Inflammatory macrophage treated with lipopolysaccharide for 1 hour (primary cell): Measurements from ENCODE around the gene EEF1A2.

ENCODE experiments used
- DNase-seq, 2 donors: peaks; one replicate each; pipeline ENCODE4 v3.0.0-alpha.2; 2020 to 2022

EEF1A2 gene

DNA sequence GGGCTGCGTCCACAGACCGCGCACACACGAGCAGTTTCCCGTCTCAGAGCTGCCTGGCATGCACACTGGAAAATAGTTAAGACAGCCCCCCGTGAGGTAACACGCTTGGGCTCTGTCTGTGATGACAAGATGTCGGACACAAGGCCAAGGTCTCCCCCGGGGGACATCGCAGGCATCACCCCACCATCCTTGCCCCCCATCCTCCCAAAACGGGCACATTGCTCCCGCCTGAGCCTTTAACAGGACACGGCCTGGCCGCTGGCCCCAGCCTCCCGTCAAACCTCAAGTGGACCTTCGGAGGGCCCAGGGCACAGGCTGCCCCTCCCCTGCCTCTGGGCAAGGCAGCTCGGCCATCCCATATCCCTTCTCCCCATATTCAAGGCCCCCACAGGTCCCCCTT lies 32.0 kb downstream of the EEF1A2 start:
- DNase-seq, result no peak

DNA sequence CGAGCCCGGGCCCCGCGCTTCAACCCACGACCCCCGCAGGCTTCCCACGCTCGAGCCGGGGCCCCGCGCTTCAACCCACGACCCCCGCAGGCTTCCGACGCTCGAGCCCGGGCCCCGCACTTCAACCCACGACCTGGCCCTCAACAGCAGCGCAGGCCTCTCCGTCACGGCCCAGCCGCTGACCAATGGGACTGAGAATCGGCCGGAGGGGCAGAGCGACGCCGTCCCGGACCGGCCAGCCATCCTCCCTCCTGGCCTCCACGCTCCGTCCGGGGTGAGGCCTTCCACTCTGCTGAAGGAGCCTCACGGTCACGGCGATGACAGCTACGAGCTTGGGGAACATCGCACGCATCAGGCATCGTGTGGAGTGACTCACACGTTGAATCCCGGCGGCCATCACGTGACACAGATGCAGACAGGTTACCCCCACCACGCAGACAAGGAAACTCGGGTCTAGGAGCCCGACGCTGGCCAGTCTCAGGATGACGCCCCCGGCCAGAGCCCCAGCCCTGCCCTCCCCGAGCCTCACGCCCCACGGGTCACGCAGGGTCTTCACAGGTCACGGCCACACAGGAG lies 32.5 kb downstream of the EEF1A2 start:
- DNase-seq, result no peak

DNA sequence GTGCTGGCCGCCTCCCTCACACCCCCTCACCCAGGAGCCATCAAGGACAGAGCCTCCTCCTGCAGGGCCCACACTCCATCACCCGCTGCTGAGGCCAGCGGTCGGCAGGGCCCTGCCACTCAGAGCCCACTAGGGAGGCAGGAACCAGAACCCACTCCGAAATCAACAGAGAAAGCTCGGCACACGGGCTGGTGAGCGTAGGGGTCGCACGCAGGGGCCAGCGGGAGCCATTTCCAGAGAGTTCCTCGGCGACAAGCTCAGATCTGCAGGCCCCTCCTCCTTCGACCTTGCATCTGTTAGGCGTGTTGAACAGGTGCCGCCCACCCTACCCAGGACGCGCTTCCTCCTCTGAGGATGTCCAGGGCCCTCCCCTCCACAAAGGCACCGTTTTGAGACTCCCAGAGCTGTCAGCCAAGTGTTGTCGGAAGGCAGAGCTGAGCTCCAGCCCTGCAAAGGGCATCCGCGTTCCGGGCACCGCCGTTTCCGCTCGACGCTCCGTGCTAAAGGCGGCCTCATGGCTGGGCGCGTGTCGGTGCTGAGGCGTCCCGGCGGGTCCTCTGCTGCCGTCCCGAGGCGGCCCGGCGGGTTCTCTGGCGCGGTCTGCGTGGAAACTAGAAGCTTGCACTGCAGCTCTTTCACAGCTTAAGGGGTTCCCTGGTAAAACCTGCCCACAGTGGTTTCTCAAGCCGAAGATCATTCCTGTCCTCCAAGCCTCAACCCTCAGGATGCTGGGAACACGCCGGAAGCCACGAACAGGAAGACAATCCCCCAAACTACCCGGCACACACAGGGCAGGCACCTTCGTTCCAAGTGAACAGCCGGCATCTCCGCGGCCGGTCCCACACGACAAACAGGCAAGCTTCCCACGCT lies 33.3 kb downstream of the EEF1A2 start:
- DNase-seq, result no peak

DNA sequence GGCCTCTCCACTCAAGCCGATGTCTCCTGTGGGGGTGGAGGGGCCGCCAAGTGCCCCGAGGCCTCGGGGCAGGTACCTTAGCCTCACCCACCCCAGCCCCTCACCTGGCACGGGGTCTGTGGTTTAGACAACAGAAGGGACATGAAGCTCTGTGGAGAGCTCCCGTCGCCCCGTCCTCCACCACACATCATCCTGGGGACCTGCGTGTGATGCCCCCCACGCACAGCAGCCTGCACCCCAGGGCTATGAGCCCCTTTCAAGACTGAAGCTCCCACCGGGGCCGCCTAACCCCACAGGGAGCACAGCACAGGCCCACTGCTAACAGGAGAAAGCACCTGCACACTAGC lies 34.6 kb downstream of the EEF1A2 start:
- no peak for DNase-seq

DNA sequence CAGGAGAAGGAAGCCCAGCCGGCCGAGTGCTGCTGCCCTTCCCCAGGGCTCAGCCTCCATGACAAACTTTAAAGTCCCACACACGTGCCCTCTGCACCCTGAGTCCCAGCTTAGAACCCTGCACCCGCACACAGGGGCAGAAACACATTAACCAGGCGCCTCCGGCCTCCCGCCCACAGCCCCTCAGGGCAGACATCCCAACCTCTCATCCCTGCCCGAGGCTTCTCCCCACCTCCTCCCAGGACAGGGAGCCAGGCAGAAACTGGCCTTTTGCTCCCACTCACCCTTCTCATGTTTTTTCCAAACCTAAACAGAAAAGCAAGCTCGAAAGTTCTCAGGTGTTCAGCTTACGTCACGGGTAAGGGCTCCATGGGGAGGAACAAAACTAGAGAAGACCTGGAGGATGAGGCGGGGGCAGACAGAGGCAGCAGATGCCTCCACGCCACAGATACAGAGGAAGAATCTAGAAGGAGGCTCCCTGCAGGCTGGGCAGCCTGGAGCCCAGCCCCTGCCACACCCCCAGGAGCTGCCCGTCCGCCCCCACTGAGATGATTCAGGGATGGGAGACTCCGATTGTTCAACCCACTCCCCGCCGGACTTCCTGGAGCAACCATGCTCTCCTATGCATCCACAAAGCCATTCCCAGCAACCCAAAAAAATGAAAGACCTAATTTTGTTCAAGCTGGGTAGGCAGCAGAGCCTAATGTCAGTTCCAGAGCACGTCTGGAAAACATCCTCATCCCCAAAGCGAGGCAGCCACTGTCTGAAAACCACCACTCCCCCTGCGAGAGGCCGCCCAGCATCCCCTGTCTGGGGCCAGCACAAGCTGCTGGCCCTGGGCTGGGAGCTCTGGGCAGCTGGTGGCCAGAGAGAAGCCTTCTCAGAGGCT lies 35.2 kb downstream of the EEF1A2 start:
- no peak for DNase-seq

DNA sequence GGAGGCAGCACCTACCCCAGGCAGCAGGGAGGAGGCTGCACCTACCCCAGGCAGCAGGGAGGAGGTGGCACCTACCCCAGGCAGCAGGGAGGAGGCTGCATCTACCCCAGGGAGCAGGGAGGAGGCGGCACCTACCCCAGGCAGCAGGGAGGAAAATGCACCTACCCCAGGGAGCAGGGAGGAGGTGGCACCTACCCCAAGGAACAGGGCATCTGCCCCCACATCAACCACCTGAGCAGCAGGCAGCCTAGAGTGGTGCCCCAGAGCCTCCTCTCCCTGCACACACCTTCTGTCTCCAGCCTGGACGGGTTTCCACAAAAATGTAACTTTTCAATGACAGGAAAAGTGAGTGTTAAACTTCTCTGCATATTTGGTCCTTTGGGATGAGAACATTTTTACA lies 36.6 kb downstream of the EEF1A2 start:
- no peak for DNase-seq

DNA sequence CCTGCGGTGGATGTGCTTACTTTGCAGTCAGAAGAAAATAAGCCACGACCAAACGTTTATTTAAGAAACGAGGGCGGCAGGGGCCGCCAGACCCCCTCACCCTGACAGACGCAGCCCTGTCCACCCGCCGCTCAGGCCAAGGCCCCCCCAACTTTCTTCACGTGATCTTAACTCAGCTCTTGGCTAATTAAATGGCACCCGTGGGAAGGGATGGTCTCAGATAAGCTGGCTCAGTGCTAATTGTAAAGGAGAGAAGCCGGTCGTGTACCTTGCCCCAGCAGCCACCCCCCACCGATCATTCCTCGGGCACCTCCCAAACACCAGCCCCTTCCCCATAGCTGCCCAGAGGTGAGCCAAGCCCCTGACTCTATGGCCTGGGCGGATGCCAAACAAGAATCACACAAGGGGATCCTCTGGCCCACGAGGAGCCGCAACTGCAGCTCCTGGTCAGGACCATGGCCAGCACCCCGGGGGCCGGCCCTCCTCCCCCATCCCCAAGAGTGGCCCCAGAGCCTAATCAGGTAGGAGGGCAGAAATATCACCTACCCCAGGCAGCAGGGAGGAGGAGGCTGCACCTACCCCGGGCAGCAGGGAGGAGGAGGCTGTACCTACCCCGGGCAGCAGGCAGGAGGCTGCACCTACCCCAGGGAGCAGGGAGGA lies 37.6 kb downstream of the EEF1A2 start:
- no peak for DNase-seq

DNA sequence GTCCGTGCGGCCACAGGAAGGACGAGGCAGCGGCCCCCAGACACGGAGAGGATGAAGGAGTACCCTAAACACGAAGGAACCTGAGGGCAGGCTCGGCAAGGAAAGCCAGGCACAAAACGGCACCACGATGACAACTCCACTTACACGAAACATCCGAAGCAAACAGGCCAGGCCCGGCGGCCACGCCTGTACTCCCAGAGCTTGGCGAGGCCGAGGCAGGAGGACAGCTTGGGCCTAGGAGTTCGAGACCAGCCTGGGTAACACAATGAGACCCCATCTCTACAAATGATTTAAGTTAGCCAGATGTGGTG lies 39.9 kb downstream of the EEF1A2 start:
- no peak for DNase-seq

DNA sequence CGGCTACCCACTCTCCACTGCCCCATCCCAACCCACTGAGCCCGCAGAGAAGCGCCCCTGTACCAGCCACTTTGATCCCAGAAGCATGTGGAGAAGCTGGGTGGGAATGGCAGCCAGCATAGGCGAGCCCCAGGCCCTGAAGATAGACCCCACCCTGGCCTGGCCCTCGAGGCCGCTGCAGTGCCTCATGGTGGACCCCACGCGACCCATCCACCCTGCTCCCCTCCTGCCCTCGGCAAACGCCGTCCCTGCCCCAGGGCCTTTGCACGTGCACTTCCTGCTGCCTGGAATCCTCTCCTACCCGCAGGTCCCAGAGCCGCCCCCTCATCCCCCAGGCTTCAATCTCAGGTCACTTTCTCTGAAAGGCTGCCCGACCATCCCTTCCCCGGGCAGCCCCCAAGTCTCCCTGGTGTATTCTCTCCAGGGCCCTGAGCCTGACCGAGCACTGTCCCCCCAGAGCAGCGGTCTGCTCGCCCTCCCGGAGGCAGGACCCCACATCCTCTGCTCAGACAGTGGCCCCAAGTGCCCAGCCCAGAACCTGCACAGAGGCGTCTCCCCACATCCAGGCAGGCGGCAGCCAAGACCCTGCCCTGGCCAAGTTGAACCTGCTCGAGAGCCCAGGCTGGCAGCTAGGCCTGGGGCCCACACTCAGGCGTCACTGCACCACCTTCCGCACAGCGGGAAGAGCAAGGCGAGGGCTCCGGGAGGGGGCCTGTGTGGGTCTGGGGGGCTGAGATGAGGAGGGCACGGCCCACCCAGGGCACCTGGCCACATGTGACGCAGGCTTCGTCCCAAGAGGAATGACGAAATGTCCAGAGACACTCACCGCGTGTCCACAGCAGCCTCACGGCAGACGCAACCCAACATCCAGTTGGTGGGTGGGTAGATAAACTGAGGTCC lies 40.5 kb downstream of the EEF1A2 start:
- no peak for DNase-seq

DNA sequence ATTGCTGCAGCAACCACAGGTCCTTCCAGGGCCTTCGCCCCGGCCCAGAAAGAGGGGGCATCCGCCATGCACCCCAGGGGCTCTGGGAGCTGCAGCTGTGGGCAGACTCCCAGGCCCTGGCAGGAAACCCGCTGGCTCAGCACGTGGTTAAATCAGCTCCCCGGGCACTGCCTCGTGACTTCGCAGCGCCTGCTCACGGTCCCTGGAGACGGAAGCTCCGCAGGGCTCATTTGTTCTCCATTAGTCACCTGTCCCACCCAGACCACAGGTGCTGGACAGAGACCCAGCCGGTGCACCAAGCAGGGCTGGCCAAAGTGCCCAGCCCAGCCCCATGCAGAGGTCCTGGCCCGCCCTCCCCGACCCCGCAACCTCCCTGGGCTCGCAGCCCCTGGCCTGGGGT lies 41.1 kb downstream of the EEF1A2 start:
- DNase-seq, result no peak

DNA sequence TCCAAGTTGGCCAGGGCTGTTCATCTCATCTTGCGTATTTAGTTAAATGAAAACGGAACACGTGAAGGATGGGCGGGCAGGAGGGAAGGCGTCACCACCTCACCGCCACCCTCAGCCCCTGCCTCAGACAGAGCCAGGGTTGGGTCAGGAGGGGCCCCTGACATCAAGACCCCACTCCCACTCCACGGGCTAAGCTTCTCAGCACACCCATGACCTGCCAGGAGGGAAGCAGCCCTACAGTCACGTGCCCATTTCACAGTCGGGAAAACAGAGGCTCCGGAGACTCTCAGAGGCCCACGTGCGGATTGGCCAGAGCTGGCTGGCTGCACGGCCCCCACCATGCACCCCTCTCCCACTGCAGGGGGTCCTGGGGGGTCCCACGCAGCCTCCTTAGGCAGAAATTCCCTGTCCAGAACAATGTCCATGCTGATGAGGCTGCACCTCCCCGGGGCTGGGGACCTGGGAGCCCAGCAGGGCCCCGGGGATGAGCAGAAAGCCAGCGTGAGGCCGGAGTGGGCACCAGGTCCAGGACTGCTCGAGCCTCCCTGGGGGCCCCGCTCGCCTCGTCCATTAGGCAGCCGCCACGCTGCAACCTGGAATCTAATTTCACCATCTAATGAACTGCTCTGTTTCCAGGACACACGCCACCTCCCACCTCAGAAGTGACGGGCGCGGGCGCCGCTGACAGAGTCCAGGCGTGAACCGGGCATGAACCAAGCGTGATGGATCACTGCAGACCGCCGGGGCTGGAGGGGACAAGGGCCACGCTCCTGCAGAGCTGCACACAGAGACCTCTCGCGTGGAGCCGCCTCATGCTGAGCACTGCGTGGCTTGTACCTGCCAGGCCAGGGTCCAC lies 42.2 kb downstream of the EEF1A2 start:
- no peak for DNase-seq

DNA sequence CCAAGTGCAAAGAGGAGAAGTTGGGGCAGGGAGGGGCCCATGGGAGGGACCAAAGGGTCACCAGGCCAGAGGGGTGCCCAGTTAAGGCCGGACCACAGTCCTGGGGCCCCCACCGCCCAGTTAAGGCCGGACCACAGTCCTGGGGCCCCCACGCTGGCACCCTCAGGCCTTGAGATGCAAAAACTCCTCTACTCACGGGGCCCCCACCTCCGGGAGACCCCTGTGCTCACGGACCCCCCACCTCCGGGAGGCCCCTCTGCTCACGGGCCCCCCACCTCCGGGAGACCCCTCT lies 43.4 kb downstream of the EEF1A2 start:
- DNase-seq, result no peak

DNA sequence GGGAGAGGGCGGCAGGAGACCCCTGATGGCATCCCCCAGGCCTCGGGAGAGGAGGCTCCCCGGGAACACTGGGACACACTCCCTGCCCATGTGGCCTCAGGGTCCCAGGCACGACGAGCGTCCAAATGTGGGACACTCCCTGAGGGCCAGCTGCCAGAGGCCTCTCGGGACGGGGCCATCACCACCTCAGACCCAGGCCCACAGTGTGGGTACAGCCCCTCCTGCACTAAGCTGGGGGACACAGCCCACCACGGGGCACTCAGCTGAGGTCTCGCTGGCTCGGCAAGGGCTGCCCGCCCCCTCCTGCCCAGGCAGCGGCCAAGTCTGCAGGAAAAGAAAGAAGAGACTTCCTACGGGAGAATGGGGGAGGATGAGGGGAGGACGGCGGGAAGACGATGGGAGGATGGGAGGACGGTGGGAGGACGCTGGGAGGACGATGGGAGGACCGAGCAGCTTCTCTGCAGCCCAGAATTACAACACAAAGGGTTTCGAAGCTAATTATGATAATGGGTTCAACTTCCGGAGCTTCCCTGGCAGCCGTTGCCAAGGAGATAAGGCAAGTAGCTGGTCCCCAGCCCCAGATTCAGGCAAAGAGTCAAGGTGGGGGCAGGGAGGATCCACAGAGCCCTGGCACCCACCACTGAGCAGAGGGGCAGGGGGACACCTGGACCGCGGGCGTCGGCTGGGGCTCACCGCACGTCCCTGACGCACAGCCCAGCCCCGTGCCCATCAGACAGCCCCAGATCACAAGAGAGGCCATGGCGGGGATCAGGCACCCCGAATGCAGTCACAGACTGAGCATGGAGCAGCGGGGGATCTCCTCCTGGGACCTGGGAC lies 43.9 kb downstream of the EEF1A2 start:
- DNase-seq, result no peak

DNA sequence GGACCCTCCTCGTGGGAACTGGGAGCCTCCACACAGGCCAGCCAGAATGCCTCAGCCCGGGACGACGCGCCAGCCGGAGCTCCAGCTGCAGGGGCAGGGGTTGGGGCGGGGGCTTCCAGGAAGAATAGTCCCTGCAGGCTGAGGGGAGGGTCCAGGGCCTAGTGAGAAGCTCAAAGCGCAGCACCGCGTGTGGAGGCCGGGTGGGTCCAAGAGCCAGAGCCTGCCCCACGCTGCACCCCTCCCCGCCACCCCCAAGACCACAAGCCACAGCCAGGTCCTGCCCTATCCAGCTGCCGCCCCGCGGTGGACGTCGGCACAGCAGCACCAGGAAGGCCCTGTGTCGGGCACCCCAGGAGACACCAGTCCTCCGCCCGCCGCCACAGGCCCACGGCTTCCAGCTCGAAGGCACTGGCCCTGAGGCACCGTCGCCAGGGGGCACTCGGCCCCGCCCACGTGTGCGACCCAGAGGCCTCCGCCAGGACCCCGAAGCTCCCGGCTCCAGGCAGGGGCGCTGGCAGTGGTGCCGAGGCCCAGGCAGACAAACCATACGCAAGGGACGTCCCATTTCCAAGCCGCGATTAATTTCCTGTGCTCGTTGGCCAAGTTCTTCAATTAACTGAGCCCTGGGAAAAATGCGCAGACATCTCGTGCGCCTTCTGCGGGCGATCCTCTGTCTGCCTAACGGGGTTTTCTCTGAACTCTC lies 45.9 kb downstream of the EEF1A2 start:
- no peak for DNase-seq

DNA sequence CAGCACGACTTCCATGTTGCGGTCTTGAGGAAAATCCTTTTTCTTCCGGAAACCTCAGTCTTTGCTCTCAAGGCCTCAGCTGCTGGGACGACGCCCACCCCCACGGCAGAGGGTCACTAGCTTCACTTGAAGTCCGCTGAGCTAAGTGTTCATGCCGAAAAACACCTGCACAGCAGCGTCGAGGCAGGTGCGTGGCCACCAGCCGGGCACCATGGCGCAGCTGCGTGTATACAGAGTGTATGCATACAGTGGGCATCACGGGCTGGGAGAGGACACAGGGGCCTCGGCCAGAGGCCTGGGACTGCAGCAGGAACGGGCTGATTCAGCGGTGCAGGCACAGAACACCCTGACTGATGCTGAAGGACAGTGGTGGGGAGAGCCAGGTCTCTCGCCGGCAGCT lies 46.5 kb downstream of the EEF1A2 start:
- DNase-seq, result no peak

DNA sequence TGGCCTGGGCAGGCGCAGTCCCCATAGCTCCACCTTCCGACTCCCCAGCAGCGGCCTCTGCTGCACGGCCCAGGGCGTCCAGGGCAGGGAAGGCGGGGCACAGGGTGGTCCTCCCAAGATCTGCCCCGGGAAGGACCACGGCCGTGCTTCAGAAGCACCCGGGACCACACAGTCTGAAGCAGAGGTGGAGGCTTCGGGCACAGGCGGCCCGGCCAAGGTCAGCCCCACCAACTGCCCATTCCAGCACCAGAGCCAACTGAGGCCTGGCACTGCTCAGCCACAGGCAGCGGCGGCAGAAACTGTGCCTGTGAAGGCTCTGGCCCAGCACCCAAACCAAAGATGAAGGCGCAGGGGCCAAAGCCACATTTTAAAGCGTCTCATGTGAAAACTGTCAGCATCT lies 47.1 kb downstream of the EEF1A2 start:
- no peak for DNase-seq

DNA sequence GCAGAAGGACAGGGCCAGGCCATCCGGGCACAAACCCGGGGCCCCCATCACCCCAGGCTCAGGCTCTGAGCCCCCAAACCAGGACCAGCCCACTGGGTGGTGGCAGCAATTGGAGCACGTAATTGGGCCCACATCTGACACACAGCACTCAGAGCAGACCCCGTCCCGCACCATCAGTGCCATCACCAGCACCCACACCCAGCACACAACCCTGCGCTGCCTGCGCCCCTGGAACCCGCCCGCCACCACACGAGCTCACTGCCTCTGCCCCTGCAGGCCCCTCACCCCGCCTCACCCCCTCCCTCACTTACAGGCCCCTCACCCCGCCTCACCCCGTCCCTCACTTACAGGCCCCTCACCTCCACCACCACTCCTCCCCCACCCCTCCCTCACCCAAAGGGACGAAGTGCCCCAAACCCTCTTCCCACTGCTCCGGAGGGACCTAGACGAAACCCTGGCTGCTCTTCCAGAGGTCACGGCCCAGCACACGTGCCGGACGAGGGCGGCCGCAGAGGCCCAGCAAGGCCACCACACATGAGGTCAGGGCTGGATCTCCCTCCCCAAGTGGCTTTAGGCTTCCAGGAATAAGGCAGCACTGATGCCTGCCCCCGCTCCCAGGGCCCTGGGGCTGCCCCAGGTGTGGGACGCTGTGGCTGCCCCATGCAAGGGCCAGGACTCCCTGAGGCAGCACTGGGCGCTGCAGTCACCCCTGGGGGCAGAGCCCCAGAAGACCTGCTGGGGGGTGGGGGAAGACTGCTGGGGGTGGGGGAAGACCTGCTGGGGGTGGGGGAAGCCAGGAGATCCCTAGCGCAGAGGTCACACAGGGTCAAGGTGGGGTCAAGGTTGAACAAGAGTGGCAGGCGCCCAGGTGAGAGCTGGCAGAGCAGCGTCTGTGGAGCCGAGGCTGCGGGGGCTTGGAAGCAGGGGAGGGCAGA lies 48.8 kb downstream of the EEF1A2 start:
- DNase-seq, result no peak

DNA sequence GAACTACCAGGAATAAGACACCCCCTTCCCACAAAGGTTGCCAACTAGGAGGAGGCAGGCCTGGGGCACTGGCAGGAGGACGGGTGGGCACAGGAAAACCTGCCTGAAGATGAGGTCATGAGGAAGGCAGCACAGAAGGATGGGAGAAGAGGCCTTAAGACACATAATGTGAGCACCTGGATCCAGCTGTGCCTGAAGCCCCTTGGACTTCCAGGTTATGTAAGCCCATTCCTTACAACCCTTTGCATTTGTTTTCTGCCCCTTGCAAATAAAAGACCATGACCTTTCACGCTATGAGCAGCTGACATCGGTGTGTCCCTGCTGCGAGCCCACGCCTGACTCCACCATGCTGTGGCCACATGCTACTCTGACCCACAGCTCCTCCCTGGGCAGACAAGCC lies 49.9 kb downstream of the EEF1A2 start:
- DNase-seq, result no peak

DNA sequence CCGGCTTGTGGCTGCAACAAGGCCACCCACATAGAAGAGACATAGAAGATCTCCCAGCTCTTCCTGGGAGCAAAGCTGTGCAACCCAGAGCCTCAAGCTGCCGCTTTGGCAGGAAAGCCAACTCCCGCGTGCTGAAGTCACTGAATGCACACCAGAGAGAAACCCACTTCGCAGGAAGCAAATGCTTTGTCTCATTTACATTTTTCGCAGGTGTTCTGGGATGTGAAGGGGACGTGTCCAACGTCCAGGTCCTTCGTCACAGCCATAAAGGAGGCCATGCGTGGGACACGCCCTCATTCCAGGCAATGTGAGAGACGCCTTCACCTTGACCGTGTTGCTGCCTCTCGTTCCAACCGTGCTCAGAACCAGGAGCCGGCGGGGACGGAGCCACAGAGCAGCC lies 50.9 kb downstream of the EEF1A2 start:
- no peak for DNase-seq
